SK-N-SH treated with all-trans-retinoic acid at 6 μM for 48 hours (cell line): Measurements from ENCODE around the gene ZNF415.
A peak's percentile ranks its signal among the peaks of the same experiment; 100 is the strongest.

Source experiments
- ATAC-seq: fragments of 200-7000 bp; cut with Tn5 transposase; 3 replicates; pipeline ENCODE4 v1.9.1; 2020; ENCODE audit warnings: mild to moderate bottlenecking, moderate library complexity
- ARNTL ChIP-seq: fragments of 450-650 bp; formaldehyde crosslinking; IDR thresholded peaks from 2 replicates; pipeline ENCODE4 v1.5.0; 2020; ENCODE audit warnings: low read depth, mild to moderate bottlenecking, moderate library complexity, borderline replicate concordance
- CSDC2 ChIP-seq: fragments of 250-450 bp; sonication (Bioruptor Pico); IDR thresholded peaks from 2 replicates; pipeline ENCODE4 v1.5.0; 2020; ENCODE audit warnings: mild to moderate bottlenecking, moderate library complexity
- ESRRG ChIP-seq: fragments of 250-450 bp; sonication (Bioruptor Pico); IDR thresholded peaks from 2 replicates; pipeline ENCODE4 v1.6.1; 2021; ENCODE audit warnings: mild to moderate bottlenecking
- GLIS3 ChIP-seq: fragments of 250-450 bp; sonication (Bioruptor Pico); IDR thresholded peaks from 2 replicates; pipeline ENCODE4 v1.5.0; 2020; ENCODE audit warnings: mild to moderate bottlenecking, moderate library complexity
- ISL1 ChIP-seq: fragments of 250-450 bp; sonication (Bioruptor Pico); IDR thresholded peaks from 2 replicates; pipeline ENCODE4 v2.1.2; 2022; ENCODE audit warnings: mild to moderate bottlenecking, moderate library complexity
- OSR1 ChIP-seq: fragments of 250-450 bp; sonication (Bioruptor Pico); IDR thresholded peaks from 2 replicates; pipeline ENCODE4 v1.8.0; 2022; ENCODE audit warnings: moderate library complexity, mild to moderate bottlenecking, inconsistent platforms
- PPARA ChIP-seq: fragments of 250-450 bp; sonication (Bioruptor Pico); IDR thresholded peaks from 2 replicates; pipeline ENCODE4 v1.5.0; 2020; ENCODE audit warnings: mild to moderate bottlenecking, borderline replicate concordance
- RARB ChIP-seq: fragments of 250-450 bp; sonication (Bioruptor Pico); IDR thresholded peaks from 2 replicates; pipeline ENCODE4 v1.8.0; 2021; ENCODE audit warnings: mild to moderate bottlenecking, moderate library complexity
- SNAI2 ChIP-seq: fragments of 250-450 bp; sonication (Bioruptor Pico); IDR thresholded peaks from 2 replicates; pipeline ENCODE4 v1.5.0; 2020; ENCODE audit warnings: mild to moderate bottlenecking, moderate library complexity
- TCF4 ChIP-seq: fragments of 250-450 bp; sonication (Bioruptor Pico); IDR thresholded peaks from 2 replicates; pipeline ENCODE4 v1.8.0; 2021; ENCODE audit warnings: mild to moderate bottlenecking, moderate library complexity, borderline replicate concordance
- ZC3H10 ChIP-seq: fragments of 250-450 bp; sonication (Bioruptor Pico); IDR thresholded peaks from 2 replicates; pipeline ENCODE4 v1.5.1; 2021; ENCODE audit warnings: mild to moderate bottlenecking, moderate library complexity
- ZFP3 ChIP-seq: fragments of 250-450 bp; sonication (Bioruptor Pico); IDR thresholded peaks from 2 replicates; pipeline ENCODE4 v1.5.0; 2020; ENCODE audit warnings: mild to moderate bottlenecking, moderate library complexity
- ZFP30 ChIP-seq: fragments of 450-650 bp; formaldehyde crosslinking; IDR thresholded peaks from 2 replicates; pipeline ENCODE4 v1.5.0; 2022; ENCODE audit warnings: mild to moderate bottlenecking, moderate library complexity
- ZNF565 ChIP-seq: fragments of 450-650 bp; formaldehyde crosslinking; conservative IDR thresholded peaks from 2 replicates; pipeline ENCODE4 v1.5.0; 2020; ENCODE audit warnings: low read depth, mild to moderate bottlenecking, moderate library complexity
- ZNF70 ChIP-seq: fragments of 450-650 bp; formaldehyde crosslinking; IDR thresholded peaks from 2 replicates; pipeline ENCODE4 v1.5.0; 2020; ENCODE audit warnings: mild to moderate bottlenecking, moderate library complexity
- ZNF8 ChIP-seq: fragments of 450-650 bp; formaldehyde crosslinking; IDR thresholded peaks from 2 replicates; pipeline ENCODE4 v1.5.0; 2020; ENCODE audit warnings: mild to moderate bottlenecking, moderate library complexity
- TF ChIP-seq, protein P1 (sequence below): fragments of 250-450 bp; sonication (Bioruptor Pico); IDR thresholded peaks from 2 replicates; pipeline ENCODE4 v1.8.0; 2020; ENCODE audit warnings: mild to moderate bottlenecking, moderate library complexity, borderline replicate concordance
- TF ChIP-seq, protein P2 (sequence below): fragments of 250-450 bp; sonication (Bioruptor Pico); IDR thresholded peaks from 2 replicates; pipeline ENCODE4 v1.8.0; 2021; ENCODE audit warnings: low read depth, mild to moderate bottlenecking, moderate library complexity, borderline replicate concordance
- TF ChIP-seq, protein P3 (sequence below): fragments of 250-450 bp; sonication (Bioruptor Pico); IDR thresholded peaks from 2 replicates; pipeline ENCODE4 v1.5.0; 2020; ENCODE audit warnings: mild to moderate bottlenecking, moderate library complexity
- TF ChIP-seq, protein P4 (sequence below): fragments of 250-450 bp; sonication (Bioruptor Pico); IDR thresholded peaks from 2 replicates; pipeline ENCODE4 v1.5.1; 2021; ENCODE audit warnings: mild to moderate bottlenecking, moderate library complexity

Gene ZNF415

DNA sequence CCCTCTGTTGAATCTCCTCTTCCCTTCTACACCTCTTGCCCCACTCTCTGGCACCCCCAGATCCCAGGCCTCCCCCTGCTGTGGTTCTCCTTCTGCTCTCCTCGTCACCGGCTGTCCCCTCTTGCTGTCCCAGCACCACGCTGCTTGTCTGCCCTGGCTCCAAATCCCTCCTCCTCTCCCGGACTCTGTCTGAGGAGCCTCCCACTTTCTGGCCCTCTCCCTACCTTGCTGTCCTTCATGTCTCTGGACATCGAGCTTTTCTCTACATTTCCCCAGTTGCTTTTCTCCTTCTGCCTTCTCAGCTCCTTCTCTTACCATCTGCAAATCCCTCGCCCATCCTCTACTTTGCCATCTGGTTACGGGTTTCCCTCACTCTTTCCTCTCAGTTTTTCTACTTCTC, 24.9 kb upstream of the ZNF415 start:
- peak; percentile 40 for ATAC-seq
- TF ChIP-seq ZNF70 (CRISPR knock-in tag) (no peak), ZNF565 (CRISPR knock-in tag) (no peak), ZNF8 (CRISPR knock-in tag) (no peak), SNAI2 (CRISPR knock-in tag) (no peak), ZFP3 (CRISPR knock-in tag) (no peak)
- TF ChIP-seq, protein P1, sequence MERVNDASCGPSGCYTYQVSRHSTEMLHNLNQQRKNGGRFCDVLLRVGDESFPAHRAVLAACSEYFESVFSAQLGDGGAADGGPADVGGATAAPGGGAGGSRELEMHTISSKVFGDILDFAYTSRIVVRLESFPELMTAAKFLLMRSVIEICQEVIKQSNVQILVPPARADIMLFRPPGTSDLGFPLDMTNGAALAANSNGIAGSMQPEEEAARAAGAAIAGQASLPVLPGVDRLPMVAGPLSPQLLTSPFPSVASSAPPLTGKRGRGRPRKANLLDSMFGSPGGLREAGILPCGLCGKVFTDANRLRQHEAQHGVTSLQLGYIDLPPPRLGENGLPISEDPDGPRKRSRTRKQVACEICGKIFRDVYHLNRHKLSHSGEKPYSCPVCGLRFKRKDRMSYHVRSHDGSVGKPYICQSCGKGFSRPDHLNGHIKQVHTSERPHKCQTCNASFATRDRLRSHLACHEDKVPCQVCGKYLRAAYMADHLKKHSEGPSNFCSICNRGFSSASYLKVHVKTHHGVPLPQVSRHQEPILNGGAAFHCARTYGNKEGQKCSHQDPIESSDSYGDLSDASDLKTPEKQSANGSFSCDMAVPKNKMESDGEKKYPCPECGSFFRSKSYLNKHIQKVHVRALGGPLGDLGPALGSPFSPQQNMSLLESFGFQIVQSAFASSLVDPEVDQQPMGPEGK (CRISPR knock-in tag) = no peak
- TF ChIP-seq, all 23 proteins: peak for 0

DNA sequence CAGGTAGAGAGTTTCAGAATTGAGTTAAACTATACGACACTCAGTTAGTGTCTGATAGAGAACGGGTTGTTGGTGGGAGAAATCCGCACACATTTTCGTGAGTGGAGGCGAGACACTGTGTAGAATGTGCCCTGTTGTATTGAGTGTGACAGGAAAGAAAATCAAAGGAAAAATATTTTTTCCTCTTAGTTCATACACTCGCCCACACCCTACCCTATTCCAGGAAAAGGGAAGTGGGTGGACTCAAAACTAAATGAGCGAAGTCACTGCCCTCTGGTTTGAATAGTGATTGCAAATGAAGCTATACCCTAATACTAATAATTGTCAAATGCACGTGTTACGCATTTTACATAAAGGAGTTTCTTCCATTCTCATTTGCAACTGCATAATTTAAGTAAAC, 24.1 kb upstream of the ZNF415 start:
- ATAC-seq = no peak
- TF ChIP-seq, protein P1 (CRISPR knock-in tag) = no peak
- TF ChIP-seq OSR1 (CRISPR knock-in tag) (no peak), GLIS3 (CRISPR knock-in tag) (no peak)
- TF ChIP-seq, protein P2, sequence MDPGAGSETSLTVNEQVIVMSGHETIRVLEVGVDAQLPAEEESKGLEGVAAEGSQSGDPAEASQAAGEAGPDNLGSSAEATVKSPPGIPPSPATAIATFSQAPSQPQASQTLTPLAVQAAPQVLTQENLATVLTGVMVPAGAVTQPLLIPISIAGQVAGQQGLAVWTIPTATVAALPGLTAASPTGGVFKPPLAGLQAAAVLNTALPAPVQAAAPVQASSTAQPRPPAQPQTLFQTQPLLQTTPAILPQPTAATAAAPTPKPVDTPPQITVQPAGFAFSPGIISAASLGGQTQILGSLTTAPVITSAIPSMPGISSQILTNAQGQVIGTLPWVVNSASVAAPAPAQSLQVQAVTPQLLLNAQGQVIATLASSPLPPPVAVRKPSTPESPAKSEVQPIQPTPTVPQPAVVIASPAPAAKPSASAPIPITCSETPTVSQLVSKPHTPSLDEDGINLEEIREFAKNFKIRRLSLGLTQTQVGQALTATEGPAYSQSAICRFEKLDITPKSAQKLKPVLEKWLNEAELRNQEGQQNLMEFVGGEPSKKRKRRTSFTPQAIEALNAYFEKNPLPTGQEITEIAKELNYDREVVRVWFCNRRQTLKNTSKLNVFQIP (CRISPR knock-in tag) = no peak
- TF ChIP-seq, all 23 proteins: peak for 0

DNA sequence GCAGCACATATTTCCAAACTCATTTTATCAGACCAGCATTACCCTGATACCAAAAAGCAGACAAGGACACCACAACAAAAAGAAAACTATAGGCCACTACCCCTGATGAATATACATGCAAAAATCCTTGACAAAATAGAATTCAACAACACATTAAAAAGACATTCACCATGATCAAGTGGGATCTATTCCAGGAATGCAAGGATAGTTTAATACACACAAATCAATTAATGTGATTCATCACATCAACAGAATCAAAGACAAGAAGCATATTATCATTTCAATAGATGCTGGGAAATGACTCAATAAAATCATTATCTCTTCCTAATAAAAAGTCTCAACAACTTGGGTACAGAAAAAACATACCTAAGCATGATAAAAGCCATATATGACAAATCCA, 14.9 kb upstream of the ZNF415 start:
- no peak for ATAC-seq
- TF ChIP-seq CSDC2 (CRISPR knock-in tag) (no peak), RARB (CRISPR knock-in tag) (no peak), TCF4 (CRISPR knock-in tag) (no peak), OSR1 (CRISPR knock-in tag) (no peak), ESRRG (CRISPR knock-in tag) (no peak), ZFP3 (CRISPR knock-in tag) (no peak), ZNF70 (CRISPR knock-in tag) (no peak), ZNF565 (CRISPR knock-in tag) (no peak)
- TF ChIP-seq, protein P2 (CRISPR knock-in tag) = no peak
- TF ChIP-seq, protein P1 (CRISPR knock-in tag) = no peak

DNA sequence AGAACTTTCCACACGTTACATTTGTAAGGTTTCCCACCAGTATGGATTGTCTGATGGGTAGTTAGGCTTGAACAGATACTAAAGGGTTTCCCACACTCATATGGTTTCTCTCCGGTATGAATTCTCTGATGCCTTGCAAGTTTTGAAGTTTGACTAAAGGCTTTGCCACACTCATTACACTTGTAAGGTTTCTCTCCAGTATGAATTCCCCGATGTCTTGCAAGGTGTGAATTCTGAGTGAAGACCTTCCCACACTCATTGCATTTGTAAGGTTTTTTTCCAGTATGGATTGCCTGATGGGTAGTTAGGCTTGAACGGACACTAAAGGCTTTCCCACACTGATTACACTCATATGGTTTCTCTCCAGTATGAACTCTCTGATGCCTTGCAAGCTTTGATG, 7.6 kb upstream of the ZNF415 start:
- no peak for ATAC-seq
- TF ChIP-seq ZFP30 (CRISPR knock-in tag) (no peak), PPARA (no peak), ZNF565 (CRISPR knock-in tag) (no peak), ZNF8 (CRISPR knock-in tag) (no peak), ISL1 (CRISPR knock-in tag) (no peak), CSDC2 (CRISPR knock-in tag) (no peak), TCF4 (CRISPR knock-in tag) (no peak), ZC3H10 (CRISPR knock-in tag) (no peak), ARNTL (CRISPR knock-in tag) (no peak)
- TF ChIP-seq, protein P3, sequence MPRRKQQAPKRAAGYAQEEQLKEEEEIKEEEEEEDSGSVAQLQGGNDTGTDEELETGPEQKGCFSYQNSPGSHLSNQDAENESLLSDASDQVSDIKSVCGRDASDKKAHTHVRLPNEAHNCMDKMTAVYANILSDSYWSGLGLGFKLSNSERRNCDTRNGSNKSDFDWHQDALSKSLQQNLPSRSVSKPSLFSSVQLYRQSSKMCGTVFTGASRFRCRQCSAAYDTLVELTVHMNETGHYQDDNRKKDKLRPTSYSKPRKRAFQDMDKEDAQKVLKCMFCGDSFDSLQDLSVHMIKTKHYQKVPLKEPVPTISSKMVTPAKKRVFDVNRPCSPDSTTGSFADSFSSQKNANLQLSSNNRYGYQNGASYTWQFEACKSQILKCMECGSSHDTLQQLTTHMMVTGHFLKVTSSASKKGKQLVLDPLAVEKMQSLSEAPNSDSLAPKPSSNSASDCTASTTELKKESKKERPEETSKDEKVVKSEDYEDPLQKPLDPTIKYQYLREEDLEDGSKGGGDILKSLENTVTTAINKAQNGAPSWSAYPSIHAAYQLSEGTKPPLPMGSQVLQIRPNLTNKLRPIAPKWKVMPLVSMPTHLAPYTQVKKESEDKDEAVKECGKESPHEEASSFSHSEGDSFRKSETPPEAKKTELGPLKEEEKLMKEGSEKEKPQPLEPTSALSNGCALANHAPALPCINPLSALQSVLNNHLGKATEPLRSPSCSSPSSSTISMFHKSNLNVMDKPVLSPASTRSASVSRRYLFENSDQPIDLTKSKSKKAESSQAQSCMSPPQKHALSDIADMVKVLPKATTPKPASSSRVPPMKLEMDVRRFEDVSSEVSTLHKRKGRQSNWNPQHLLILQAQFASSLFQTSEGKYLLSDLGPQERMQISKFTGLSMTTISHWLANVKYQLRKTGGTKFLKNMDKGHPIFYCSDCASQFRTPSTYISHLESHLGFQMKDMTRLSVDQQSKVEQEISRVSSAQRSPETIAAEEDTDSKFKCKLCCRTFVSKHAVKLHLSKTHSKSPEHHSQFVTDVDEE (CRISPR knock-in tag) = no peak
- TF ChIP-seq, protein P4, sequence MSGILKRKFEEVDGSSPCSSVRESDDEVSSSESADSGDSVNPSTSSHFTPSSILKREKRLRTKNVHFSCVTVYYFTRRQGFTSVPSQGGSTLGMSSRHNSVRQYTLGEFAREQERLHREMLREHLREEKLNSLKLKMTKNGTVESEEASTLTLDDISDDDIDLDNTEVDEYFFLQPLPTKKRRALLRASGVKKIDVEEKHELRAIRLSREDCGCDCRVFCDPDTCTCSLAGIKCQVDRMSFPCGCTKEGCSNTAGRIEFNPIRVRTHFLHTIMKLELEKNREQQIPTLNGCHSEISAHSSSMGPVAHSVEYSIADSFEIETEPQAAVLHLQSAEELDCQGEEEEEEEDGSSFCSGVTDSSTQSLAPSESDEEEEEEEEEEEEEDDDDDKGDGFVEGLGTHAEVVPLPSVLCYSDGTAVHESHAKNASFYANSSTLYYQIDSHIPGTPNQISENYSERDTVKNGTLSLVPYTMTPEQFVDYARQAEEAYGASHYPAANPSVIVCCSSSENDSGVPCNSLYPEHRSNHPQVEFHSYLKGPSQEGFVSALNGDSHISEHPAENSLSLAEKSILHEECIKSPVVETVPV (CRISPR knock-in tag) = no peak
- TF ChIP-seq, all 23 proteins: peak for 0
